Esophagus muscularis mucosa (tissue), 4 donors: ENCODE results near the gene LRRC47. TPM values are rescaled to one million over a fixed set of nuclear protein-coding genes. Genes with fewer than 3 reads are reported as not detected.

Experiments used
- DNase-seq: peaks from one replicate; pipeline ENCODE4 v3.0.0-alpha.2; 2017; ENCODE audit errors: extremely low spot score
- H3K27ac ChIP-seq, 4 donors: fragments of 200-600 bp; sonication (generic); replicated peaks in 1 of 4; 1 replicate in 3 of 4; 2 replicates in 1 of 4; pipeline ENCODE4 v1.5.1; 2016 to 2019; ENCODE audit warnings: mild to moderate bottlenecking in 1 of 4
- H3K27me3 ChIP-seq, 4 donors: fragments of 200-600 bp; sonication (generic); one replicate each; pipeline versions ENCODE4 v1.5.1 to v1.6.0; 2016 to 2019
- H3K36me3 ChIP-seq, 4 donors: fragments of 200-600 bp; sonication (generic); one replicate each; pipeline ENCODE4 v1.5.1; 2016 to 2019
- H3K4me1 ChIP-seq, 4 donors: fragments of 200-600 bp; sonication (generic); one replicate each; pipeline ENCODE4 v1.5.1; 2016 to 2019
- H3K4me3 ChIP-seq, 4 donors: fragments of 200-600 bp; sonication (generic); 1 replicate in 2 of 4; 2 replicates in 2 of 4; pipeline ENCODE4 v1.5.1; 2016 to 2019; ENCODE audit warnings: mild to moderate bottlenecking in 4 of 4, moderate library complexity in 1 of 4
- H3K9me3 ChIP-seq, 4 donors: fragments of 200-600 bp; sonication (generic); 1 replicate in 3 of 4; 2 replicates in 1 of 4; pipeline ENCODE4 v1.5.1; 2016 to 2019
- CTCF ChIP-seq, 3 experiments: fragments of 200-600 bp in 2 of 3; fragments of 450-650 bp in 1 of 3; sonication (generic) in 2 of 3; IDR thresholded peaks; one replicate each; pipeline ENCODE4 v1.5.1; 2017 to 2019; ENCODE audit warnings: antibody characterized with exemption in 3 of 3, mild to moderate bottlenecking in 2 of 3, moderate library complexity in 1 of 3
- EP300 ChIP-seq: sonication (generic); formaldehyde crosslinking; IDR thresholded peaks from one replicate; pipeline ENCODE4 v1.6.1; 2017; ENCODE audit warnings: antibody characterized with exemption
- POLR2A ChIP-seq: fragments of 450-650 bp; IDR thresholded peaks from one replicate; pipeline ENCODE4 v1.6.1; 2017; ENCODE audit warnings: antibody characterized with exemption, moderate library complexity, mild to moderate bottlenecking, low read depth
- POLR2AphosphoS5 ChIP-seq, 2 donors: sonication (generic); formaldehyde crosslinking; IDR thresholded peaks; one replicate each; pipeline ENCODE4 v1.6.1; 2017; ENCODE audit warnings: antibody characterized with exemption in 2 of 2
- WGBS: methylation state at CpG from one replicate; pipeline ENCODE4 v1.1.5; 2018; 5-methylcytosine and 5-hydroxymethylcytosine counted together
- intact Hi-C: fragments of 100-400 bp; cut with DNase I; formaldehyde crosslinking; loops from one replicate; pipeline ENCODE4 v1.15.1; 2023
- total RNA-seq, 4 donors: library from RNA; depleted of rRNA; stranded (reverse); fragments of >200 nt; gene quantifications; one replicate each; pipeline versions ENCODE4 v1.1.0 to v1.2.1, GENCODE V29; 2016

LRRC47 gene
- total RNA-seq, 4 donors from 2014 or later = 34.1 to 51.6 (median 44.1) TPM

- Histone ChIP-seq H3K27me3 (peaks cover 0 to 46% (median 5%) of the 10 kb centered on the region in 4 donors), H3K9me3 (no peaks in the 10 kb centered on the region), H3K4me3 (no peak overlapping the region), H3K4me1 (peaks cover 0 to 13% (median 5%) of the 10 kb centered on the region in 4 donors), H3K27ac (no peak overlapping the region), H3K36me3 (peaks cover 18 to 46% (median 43%) of the 10 kb centered on the region in 4 donors)
- DNase-seq = no peak
- intact Hi-C loops = no loop called here
- TF ChIP-seq POLR2A (no peak), POLR2AphosphoS5 (IDR thresholded peaks at IDR 0.05) (no peak), CTCF (IDR thresholded peaks at IDR 0.05) (no peak), EP300 (no peak)
- WGBS = 86% methylated on average over 9 of the region's 17 CpGs
Measured at GRCh38 chr1:3733883-3734589, 62.3 kb downstream of the LRRC47 start.

- Histone ChIP-seq H3K27me3 (peaks cover 0 to 54% (median 5%) of the 10 kb centered on the region in 4 donors), H3K27ac (no peak overlapping the region), H3K36me3 (peaks cover 18 to 38% (median 36%) of the 10 kb centered on the region in 4 donors), H3K4me1 (peaks cover 0 to 13% (median 5%) of the 10 kb centered on the region in 4 donors), H3K9me3 (no peaks in the 10 kb centered on the region), H3K4me3 (no peak overlapping the region)
- DNase-seq = no peak
- 80% methylated on average over 24 of the region's 29 CpGs for WGBS
- intact Hi-C loops = no loop called here
- TF ChIP-seq POLR2A = no peak
- TF ChIP-seq CTCF (IDR thresholded peaks at IDR 0.05) = no peak
- no peak for TF ChIP-seq EP300
- TF ChIP-seq POLR2AphosphoS5 (IDR thresholded peaks at IDR 0.05) = no peak
Measured at GRCh38 chr1:3733094-3733882, 63.0 kb downstream of the LRRC47 start.

DNA sequence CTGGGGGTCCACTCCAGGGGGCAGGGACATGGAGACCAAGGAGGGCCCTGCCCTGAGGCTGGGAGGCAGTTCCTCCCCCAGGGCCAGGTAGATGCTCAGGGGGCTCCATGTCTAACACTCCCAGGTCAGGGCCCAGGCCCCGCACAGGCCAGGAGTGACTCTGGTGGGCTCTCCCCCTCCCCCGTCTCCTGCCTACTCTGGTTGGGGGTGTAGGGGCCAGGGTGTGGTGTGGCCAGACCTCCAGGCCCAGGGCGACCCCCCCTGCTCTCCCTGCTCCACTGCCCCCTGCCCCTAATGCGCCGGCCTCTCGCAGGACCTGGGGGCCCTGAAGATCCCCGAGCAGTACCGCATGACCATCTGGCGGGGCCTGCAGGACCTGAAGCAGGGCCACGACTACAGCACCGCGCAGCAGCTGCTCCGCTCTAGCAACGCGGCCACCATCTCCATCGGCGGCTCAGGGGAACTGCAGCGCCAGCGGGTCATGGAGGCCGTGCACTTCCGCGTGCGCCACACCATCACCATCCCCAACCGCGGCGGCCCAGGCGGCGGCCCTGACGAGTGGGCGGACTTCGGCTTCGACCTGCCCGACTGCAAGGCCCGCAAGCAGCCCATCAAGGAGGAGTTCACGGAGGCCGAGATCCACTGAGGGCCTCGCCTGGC, 63.7 kb downstream of the LRRC47 start:
- WGBS = 38% methylated on average over 11 of the region's 37 CpGs
- Histone ChIP-seq H3K27me3 (peaks cover 0 to 61% (median 5%) of the 10 kb centered on the region in 4 donors), H3K4me1 (peaks cover 0 to 13% (median 5%) of the 10 kb centered on the region in 4 donors), H3K36me3 (peaks cover 10 to 31% (median 28%) of the 10 kb centered on the region in 4 donors), H3K4me3 (no peak overlapping the region), H3K9me3 (no peaks in the 10 kb centered on the region), H3K27ac (no peak overlapping the region)
- DNase-seq = no peak
- intact Hi-C loops = no loop called here
- TF ChIP-seq POLR2A (no peak), CTCF (IDR thresholded peaks at IDR 0.05) (no peak), EP300 (no peak), POLR2AphosphoS5 (IDR thresholded peaks at IDR 0.05) (no peak)

GRCh38 chr1:3731583-3732433, 64.5 kb downstream of the LRRC47 start:
- Histone ChIP-seq H3K27ac (no peak overlapping the region), H3K4me3 (no peak overlapping the region), H3K4me1 (peaks cover 0 to 13% (median 5%) of the 10 kb centered on the region in 4 donors), H3K36me3 (peaks cover 3 to 25% (median 21%) of the 10 kb centered on the region in 4 donors), H3K27me3 (peaks cover 0 to 69% (median 8%) of the 10 kb centered on the region in 4 donors), H3K9me3 (no peaks in the 10 kb centered on the region)
- intact Hi-C loops = no loop called here
- DNase-seq = no peak
- WGBS = 50% methylated on average over 11 of the region's 25 CpGs
- TF ChIP-seq POLR2A (no peak), EP300 (no peak), CTCF (IDR thresholded peaks at IDR 0.05) (no peak), POLR2AphosphoS5 (IDR thresholded peaks at IDR 0.05) (no peak)
